Activated T-cell treated with anti-CD3 and anti-CD28 coated beads, Interleukin-2, amount 50 U/mL, for 48 hours (primary cell): ENCODE measurements around the gene DHRS7C.
"Not testable (repeated sequence)": the region's sequence is repeated elsewhere in the genome, so short reads cannot be mapped to it uniquely, and the experiment has no call there.

Source experiments
- DNase-seq, 2 experiments: peaks; one replicate each; pipeline ENCODE4 v3.0.0-alpha.2; 2020

DHRS7C gene

GRCh38 chr17:9810100-9810949 is 18.9 kb upstream of the DHRS7C start:
- DNase-seq = no peak

- no peak for DNase-seq
Observed at GRCh38 chr17:9809409-9809808, 18.0 kb upstream of the DHRS7C start.

GRCh38 chr17:9806699-9807098 is 15.3 kb upstream of the DHRS7C start:
- no peak for DNase-seq

GRCh38 chr17:9805769-9806168 is 14.4 kb upstream of the DHRS7C start:
- no peak for DNase-seq

GRCh38 chr17:9802697-9803096 is 11.3 kb upstream of the DHRS7C start:
- DNase-seq = no peak

GRCh38 chr17:9802294-9802693 is 10.9 kb upstream of the DHRS7C start:
- DNase-seq = no peak

GRCh38 chr17:9801505-9801904 is 10.1 kb upstream of the DHRS7C start:
- no peak for DNase-seq

GRCh38 chr17:9798724-9799123 is 7.3 kb upstream of the DHRS7C start:
- no peak for DNase-seq

- DNase-seq = no peak
Observed at GRCh38 chr17:9798008-9798407, 6.6 kb upstream of the DHRS7C start.

- no peak for DNase-seq
Observed at GRCh38 chr17:9792181-9792840, 919 bp upstream of the DHRS7C start.

- no peak for DNase-seq
Observed at GRCh38 chr17:9790316-9790715, 1.1 kb downstream of the DHRS7C start.

GRCh38 chr17:9788601-9789000 is 2.8 kb downstream of the DHRS7C start:
- no peak for DNase-seq

- no peak for DNase-seq
Observed at GRCh38 chr17:9784544-9784943, 6.8 kb downstream of the DHRS7C start.

- DNase-seq = not testable (repeated sequence)
Observed at GRCh38 chr17:9783465-9783864, 7.9 kb downstream of the DHRS7C start.

- no peak for DNase-seq
Observed at GRCh38 chr17:9783050-9783449, 8.3 kb downstream of the DHRS7C start.

- DNase-seq = no peak
Observed at GRCh38 chr17:9780552-9780951, 10.8 kb downstream of the DHRS7C start.

GRCh38 chr17:9776911-9777310 is 14.5 kb downstream of the DHRS7C start:
- DNase-seq = no peak

- no peak for DNase-seq
Observed at GRCh38 chr17:9772658-9773057, 18.7 kb downstream of the DHRS7C start.

GRCh38 chr17:9771465-9771864 is 19.9 kb downstream of the DHRS7C start:
- DNase-seq = no peak

- DNase-seq = no peak
Observed at GRCh38 chr17:9769036-9769695, 22.2 kb downstream of the DHRS7C start.

GRCh38 chr17:9768381-9768934 is 22.9 kb downstream of the DHRS7C start:
- peak; percentile 18 to 22 for DNase-seq

GRCh38 chr17:9767432-9767991 is 23.9 kb downstream of the DHRS7C start:
- DNase-seq = no peak

GRCh38 chr17:9766970-9767369 is 24.4 kb downstream of the DHRS7C start:
- DNase-seq = no peak
